Body of pancreas (tissue), 4 donors: ENCODE measurements around the gene RNF128. TPM values are rescaled to one million over a fixed set of nuclear protein-coding genes. Genes with fewer than 3 reads are reported as not detected.

Source experiments
- ATAC-seq: fragments of 150-250 bp; one replicate; pipeline ENCODE4 v1.9.1; 2016
- DNase-seq, 4 donors: peaks; one replicate each; pipeline ENCODE4 v3.0.0-alpha.2; 2019
- H3K27ac ChIP-seq, 4 donors: fragments of 200-600 bp; sonication (generic); 1 replicate in 3 of 4; 2 replicates in 1 of 4; pipeline versions ENCODE4 v1.5.1 to v1.6.1; 2016 to 2019; ENCODE audit warnings: mild to moderate bottlenecking in 1 of 4, mixed read lengths in 1 of 4, moderate library complexity in 1 of 4
- H3K27me3 ChIP-seq, 2 donors: fragments of 200-600 bp; sonication (generic); one replicate each; pipeline ENCODE4 v1.6.0; 2016; ENCODE audit warnings: mild to moderate bottlenecking in 1 of 2
- H3K36me3 ChIP-seq, 2 donors: fragments of 200-600 bp; sonication (generic); replicated peaks in 1 of 2; 2 replicates each; pipeline ENCODE4 v1.5.1; 2016; ENCODE audit warnings: low read depth in 2 of 2; ENCODE audit not compliant: insufficient read depth in 1 of 2
- H3K4me1 ChIP-seq: fragments of 200-600 bp; sonication (generic); one replicate; pipeline ENCODE4 v1.6.0; 2016
- H3K4me3 ChIP-seq, 2 donors: fragments of 200-600 bp; sonication (generic); 1 replicate in 1 of 2; 2 replicates in 1 of 2; pipeline ENCODE4 v1.5.1; 2016 to 2019
- H3K9me3 ChIP-seq, 3 donors: fragments of 200-600 bp; sonication (generic); 1 replicate in 2 of 3; 2 replicates in 1 of 3; pipeline ENCODE4 v1.5.1; 2016
- CTCF ChIP-seq, 7 experiments: fragments of 450-650 bp in 4 of 7; fragments of 200-600 bp in 3 of 7; sonication (generic) in 3 of 7; IDR thresholded peaks; one replicate each; pipeline ENCODE4 v1.5.1; 2016 to 2019; ENCODE audit warnings: antibody characterized with exemption in 7 of 7
- POLR2A ChIP-seq, 3 donors: fragments of 450-650 bp; IDR thresholded peaks; one replicate each; pipeline ENCODE4 v1.6.1; 2016; ENCODE audit warnings: antibody characterized with exemption in 3 of 3, mild to moderate bottlenecking in 2 of 3
- WGBS, 2 donors: methylation state at CpG; one replicate each; pipeline ENCODE4 v1.1.5; 2017; 5-methylcytosine and 5-hydroxymethylcytosine counted together
- intact Hi-C: fragments of 100-400 bp; cut with DNase I; formaldehyde crosslinking; loops from one replicate; pipeline ENCODE4 v1.15.1; 2023
- total RNA-seq, 2 donors: library from RNA; depleted of rRNA; stranded (reverse); fragments of >200 nt; gene quantifications; one replicate each; pipeline ENCODE4 v1.1.0, GENCODE V29; 2016

Gene RNF128
- 10 to 100 TPM; 18.9 to 20.4 TPM for total RNA-seq

GRCh38 chrX:106726485-106727437, at the start of gene RNF128:
Gene RNF128 (plus strand): TSS chrX:106726701. CDS start chrX:106726914, 213 bp downstream.
- peaks cover 9% of the 10 kb centered on the region for H3K4me1 ChIP-seq
- DNase-seq (peak; percentile 79 to 83 (median 81)), ATAC-seq (peak; percentile 94)
- H3K9me3 ChIP-seq = no peaks in the 10 kb centered on the region
- H3K36me3 ChIP-seq = no peaks in the 10 kb centered on the region
- intact Hi-C loops = no loop called here
- TF ChIP-seq CTCF (IDR thresholded peaks at IDR 0.05) (no peak), POLR2A (IDR thresholded peaks at IDR 0.05) (peak; percentile 70 to 93 (median 91))
- peak within 1 kb of the TSS; percentile 73 to 91 (median 88) for H3K27ac ChIP-seq
- no peaks in the 10 kb centered on the region for H3K27me3 ChIP-seq
- peak within 1 kb of the TSS; percentile 23 to 52 for H3K4me3 ChIP-seq
- WGBS, 2 donors = 0 to 2% methylated on average over 23 to 55 of the region's 79 CpGs

GRCh38 chrX:106680716-106681115, 45.8 kb upstream of the RNF128 start:
- TF ChIP-seq CTCF (IDR thresholded peaks at IDR 0.05) = no peak
- no peak for TF ChIP-seq POLR2A (IDR thresholded peaks at IDR 0.05)
- WGBS, 2 donors = 44 to 87% methylated on average over 2 of the region's 2 CpGs
- no peak for DNase-seq
- no peaks in the 10 kb centered on the region for H3K9me3 ChIP-seq
- no peak overlapping the region for H3K27ac ChIP-seq
- intact Hi-C loops = no loop called here
- no peaks in the 10 kb centered on the region for H3K27me3 ChIP-seq
- H3K4me1 ChIP-seq = no peaks in the 10 kb centered on the region
- ATAC-seq = no peak
- no peaks in the 10 kb centered on the region for H3K36me3 ChIP-seq
- H3K4me3 ChIP-seq = no peak overlapping the region

GRCh38 chrX:106684207-106684606, 42.3 kb upstream of the RNF128 start:
- no peak overlapping the region for H3K27ac ChIP-seq
- DNase-seq (no peak), ATAC-seq (no peak)
- no peak for TF ChIP-seq POLR2A (IDR thresholded peaks at IDR 0.05)
- TF ChIP-seq CTCF (IDR thresholded peaks at IDR 0.05) = no peak
- intact Hi-C loops = no loop called here
- no peaks in the 10 kb centered on the region for H3K4me1 ChIP-seq
- WGBS, 2 donors = 87 to 88% methylated on average over 4 of the region's 4 CpGs
- no peaks in the 10 kb centered on the region for H3K9me3 ChIP-seq
- no peak overlapping the region for H3K4me3 ChIP-seq
- H3K27me3 ChIP-seq = no peaks in the 10 kb centered on the region
- no peaks in the 10 kb centered on the region for H3K36me3 ChIP-seq

- no peak for DNase-seq
- Histone ChIP-seq H3K36me3 (no peaks in the 10 kb centered on the region), H3K4me1 (peaks cover 7% of the 10 kb centered on the region), H3K9me3 (no peaks in the 10 kb centered on the region), H3K4me3 (no peak overlapping the region), H3K27me3 (no peaks in the 10 kb centered on the region), H3K27ac (peak overlapping the region in 2 of 4 donors; percentile 30 to 54)
- peak; percentile 55 for ATAC-seq
- intact Hi-C loops = no loop called here
- WGBS, 2 donors = 21 to 34% methylated on average over 7 of the region's 7 CpGs
- TF ChIP-seq POLR2A (IDR thresholded peaks at IDR 0.05) (no peak), CTCF (IDR thresholded peaks at IDR 0.05) (peak in 3 of 7 experiments; percentile 25 to 48 (median 26))
Measured at GRCh38 chrX:106692425-106693065, 34.0 kb upstream of the RNF128 start.
